EL (cell line): ENCODE measurements around the gene RBCK1.
"Not testable (repeated sequence)": the region's sequence is repeated elsewhere in the genome, so short reads cannot be mapped to it uniquely, and the experiment has no call there.

Source experiments
- DNase-seq: peaks from one replicate; pipeline ENCODE4 v3.0.0-alpha.2; 2016

The RBCK1 gene

GRCh38 chr20:440148-440547 lies 32.0 kb downstream of the RBCK1 start:
- DNase-seq = no peak

DNA sequence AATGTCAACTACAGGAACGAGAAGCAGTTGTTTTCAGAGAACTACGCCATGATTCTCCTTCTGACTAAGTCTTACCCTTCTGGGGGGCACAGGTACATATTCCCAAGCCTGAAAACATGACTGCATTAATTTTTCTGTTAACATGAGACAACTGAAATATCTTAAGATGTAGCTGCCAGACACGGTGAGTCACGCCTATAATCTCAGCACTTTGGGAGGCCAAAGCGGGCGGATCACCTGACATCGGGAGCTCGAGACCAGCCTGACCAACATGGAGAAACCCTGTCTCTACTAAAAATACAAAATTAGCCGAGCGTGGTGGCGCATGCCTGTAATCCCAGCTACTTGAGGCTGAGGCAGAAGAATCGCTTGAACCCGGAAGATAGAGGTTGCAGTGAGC lies 32.5 kb downstream of the RBCK1 start:
- DNase-seq = peak; percentile 45

- no peak for DNase-seq
Observed at GRCh38 chr20:443223-443775, 35.2 kb downstream of the RBCK1 start.

DNA sequence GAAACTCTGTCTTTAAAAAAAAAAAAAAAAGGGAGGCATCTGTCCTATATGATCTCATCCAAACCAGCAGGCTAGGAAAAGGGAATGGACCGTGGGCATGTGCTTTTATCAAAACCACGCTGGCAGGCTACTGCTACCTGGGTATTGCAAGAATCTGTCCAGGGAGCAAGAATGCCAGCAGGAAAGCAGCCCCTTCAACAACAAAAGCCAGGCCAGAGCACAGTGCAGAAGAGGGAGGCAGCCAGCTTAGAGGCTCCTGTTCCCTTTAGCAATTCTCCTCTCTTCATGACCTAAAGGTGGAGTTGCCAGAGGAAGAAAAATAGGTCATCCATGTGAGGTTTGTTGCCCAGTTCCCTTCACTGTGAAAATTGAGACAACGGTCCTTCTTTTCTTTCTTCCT lies 36.0 kb downstream of the RBCK1 start:
- no peak for DNase-seq

DNA sequence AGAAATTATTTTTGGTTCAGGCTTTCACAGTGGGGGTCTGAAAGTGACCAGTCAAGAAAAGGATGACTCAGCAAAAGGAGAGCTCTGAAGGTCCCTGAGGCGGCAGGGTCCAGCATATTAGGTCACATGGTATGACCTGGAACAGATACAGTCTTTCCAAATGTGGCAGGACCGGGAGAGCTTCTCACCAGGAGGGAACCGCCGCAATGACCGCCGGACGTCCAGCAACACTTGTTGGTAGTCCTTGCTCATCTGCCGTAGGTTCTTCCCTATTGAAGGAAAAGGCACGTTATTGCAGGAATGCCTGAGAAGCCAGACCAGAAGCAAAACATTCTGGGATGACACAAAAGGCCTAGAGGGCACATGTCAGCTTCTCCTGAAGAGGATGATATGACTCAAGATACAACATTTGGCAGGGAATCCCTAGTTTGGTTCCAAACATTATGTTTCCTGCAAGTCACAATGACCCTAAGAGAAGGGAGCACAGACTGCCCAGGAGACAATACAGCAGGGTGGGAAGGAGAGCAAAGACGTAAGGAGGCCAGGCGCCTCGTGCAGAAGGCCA lies 36.8 kb downstream of the RBCK1 start:
- DNase-seq = peak; percentile 91

GRCh38 chr20:445514-446336 lies 37.6 kb downstream of the RBCK1 start:
- DNase-seq = no peak

- DNase-seq = not testable (repeated sequence)
Observed at GRCh38 chr20:452021-452420, 43.9 kb downstream of the RBCK1 start.

- no peak for DNase-seq
Observed at GRCh38 chr20:454951-455350, 46.9 kb downstream of the RBCK1 start.

GRCh38 chr20:458776-459175 lies 50.7 kb downstream of the RBCK1 start:
- no peak for DNase-seq

GRCh38 chr20:460180-460579 lies 52.1 kb downstream of the RBCK1 start:
- DNase-seq = no peak

DNA sequence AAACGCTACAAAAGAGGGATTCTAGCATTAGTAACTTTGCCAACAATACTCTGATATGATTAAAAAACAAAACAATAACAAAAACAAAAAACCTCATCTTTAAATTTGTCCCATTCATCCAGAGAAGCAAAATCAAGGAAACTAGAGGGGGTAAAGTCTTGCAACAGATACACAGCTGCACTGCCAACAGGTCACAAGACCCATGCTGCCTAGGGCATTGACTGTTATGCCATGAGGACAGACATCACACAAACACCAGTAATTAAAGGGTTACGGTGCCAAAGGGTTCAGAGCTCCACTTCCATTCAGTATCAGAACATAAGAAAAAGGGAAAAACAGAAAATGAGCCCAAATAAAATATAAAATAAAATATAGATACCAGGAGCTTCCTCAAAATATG lies 52.6 kb downstream of the RBCK1 start:
- DNase-seq = peak; percentile 36

DNA sequence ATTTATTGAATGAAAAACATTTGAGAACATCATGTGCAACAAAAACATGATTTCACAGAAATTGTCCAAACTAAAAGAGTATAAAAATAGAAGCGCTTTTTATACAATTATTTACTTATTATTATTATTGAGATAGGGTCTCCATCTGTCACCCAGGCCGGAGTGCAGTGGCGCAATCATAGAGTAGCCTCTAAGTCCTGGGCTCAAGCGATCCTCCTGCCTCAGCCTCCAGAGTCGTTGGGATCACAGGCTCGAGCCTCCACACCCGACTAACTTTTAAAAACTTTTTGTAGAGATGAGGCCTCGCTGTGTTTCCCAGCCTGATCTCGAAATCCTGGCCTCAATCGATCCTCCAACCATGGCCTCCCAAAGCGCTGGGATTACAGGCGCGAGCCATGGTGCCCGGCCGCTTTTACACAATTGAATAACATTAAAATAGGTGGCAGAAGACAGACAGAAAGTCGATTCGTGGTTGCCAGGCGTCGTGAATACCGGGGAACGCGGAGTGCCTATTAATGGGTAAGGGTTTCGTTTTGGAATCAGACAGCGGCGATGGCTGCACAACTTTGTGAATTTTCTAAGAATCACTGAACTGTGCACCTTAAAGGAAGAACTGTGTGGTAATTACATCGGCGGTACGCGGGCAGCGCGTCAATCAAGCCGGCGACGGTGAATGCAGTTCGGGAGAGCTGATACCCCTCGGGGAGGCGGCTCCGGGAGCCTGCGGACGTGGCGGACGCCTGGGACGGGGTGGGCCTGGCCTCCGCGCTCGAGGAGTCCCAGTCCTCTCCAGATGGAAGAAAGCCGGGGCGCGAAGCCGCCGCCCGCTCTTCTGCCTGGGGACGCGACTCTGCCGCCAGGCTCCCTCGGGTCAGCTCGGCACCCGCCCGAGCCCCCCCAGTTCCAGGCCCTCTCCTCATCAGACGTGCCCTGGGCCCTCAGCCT lies 53.4 kb downstream of the RBCK1 start:
- DNase-seq = peak; percentile 64

DNA sequence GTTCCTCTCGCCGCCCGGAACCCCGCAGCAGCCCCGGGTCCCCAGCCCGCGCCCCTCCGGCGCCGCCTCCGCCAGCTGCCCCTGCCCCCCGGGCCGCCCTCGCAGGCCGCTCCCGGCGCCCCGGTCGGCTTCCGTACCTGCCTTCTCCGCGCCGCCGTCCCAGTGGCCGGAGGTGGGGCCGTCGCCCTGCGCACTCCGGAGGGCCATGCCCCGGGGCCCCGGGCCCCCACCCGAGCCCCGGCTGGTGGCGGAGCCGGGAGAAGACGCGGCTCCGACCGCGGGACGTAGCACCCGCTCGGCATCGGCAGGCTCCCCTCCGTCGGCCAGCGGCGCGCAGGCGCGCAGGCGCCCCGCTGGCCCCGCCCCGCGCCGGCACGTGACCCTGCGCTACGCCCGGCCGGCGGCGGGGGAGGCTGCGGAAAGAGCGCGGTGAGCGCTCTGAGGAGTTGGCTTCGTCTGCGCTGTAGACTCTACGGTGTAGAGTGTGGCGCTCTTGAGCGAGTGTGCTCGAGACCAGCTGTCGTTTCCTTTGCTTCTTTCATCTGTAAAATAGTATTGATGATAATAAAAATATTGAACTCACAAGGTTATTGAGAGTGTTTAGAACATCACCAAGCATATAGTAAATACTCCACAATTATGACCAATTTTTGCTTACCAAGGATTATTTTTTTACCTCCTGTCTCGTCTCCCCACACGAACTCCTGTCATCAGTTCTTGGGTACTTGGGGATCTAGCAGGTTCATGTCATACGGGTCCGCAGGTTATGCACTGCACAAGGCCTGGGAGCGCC lies 54.3 kb downstream of the RBCK1 start, which contains the start of gene TBC1D20:
TBC1D20 (minus strand) TSS at position 335 of the 793 bp plus-strand sequence; CDS start at position 207, 128 bp downstream.
- DNase-seq = peak; percentile 88

GRCh38 chr20:467755-468154 lies 59.7 kb downstream of the RBCK1 start:
- no peak for DNase-seq

- DNase-seq = no peak
Observed at GRCh38 chr20:469746-470490, 61.8 kb downstream of the RBCK1 start.

DNA sequence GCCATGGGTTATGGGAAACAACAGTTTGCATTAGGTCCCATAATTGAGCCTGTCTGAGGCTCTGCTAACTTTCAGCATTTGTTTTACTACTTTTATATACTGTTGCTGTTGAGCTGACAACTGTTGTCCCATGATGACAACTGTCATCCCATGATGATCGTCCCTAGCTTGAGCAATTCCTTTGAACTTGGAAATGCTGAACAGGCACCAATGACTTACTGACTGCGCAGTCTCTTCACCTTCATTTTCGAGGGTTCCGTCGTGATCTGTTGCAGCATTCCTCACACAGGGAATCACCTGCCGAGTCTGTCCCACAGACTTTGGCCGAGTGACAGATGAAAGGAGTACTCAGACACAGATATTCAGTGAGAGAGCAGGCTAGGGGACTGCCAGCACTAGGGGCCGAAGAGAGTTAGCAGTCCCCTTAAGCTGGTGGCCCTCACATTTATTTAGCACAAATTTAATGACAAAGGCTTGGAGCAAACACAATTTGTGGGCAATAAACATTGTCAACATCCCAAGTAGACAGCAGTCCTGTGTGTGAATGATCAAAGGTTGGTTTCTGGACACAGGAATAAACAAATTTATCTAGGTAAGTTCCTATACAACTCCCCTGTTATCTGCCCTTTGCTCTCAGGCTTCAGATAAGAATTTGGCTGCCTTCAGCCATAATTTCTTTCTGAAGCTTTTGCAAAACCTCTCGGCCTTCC lies 64.2 kb downstream of the RBCK1 start:
- no peak for DNase-seq

DNA sequence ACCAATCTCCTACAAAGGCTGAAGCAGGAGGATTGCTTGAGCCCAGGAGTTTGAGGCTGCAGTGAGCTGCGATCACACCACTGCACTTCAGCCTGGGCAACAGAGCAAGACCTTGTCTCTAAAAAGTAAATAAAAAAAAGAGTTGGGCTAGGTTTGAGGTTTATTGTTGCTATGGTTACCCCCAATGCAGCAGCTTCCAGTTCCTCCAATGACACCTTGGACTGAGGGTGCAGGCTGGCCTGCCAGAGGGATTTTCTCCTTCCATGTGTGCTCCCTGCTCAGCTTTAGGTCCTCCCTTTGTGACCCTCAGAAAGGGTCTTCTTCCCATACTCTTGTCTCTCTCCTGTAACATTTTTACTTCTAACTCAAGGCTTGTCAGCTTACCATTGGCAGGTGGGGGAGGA lies 64.8 kb downstream of the RBCK1 start:
- no peak for DNase-seq

DNA sequence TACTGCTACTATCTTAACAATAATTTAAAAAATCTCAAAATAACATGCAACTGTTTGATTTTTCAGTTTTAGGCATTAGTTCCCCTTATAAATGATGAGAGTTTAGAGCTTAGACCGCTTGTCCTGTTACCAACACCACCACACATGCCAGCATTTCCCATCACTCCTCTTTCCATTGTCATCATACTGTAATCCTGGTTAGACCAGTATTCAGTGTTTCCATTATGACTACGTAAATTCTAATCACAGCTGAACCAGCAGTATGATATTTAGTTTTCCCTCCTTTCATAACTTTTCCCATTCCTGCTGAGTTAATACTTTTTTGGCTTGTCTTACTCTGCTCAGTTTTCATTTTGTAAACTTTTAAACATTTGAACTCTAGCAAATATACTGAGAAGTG lies 66.5 kb downstream of the RBCK1 start:
- DNase-seq = no peak

GRCh38 chr20:475463-476357 lies 67.6 kb downstream of the RBCK1 start:
- DNase-seq = no peak
